GM19043 (cell line): Measurements from ENCODE around the gene IRGQ.
"Not testable (repeated sequence)": the region's sequence is repeated elsewhere in the genome, so short reads cannot be mapped to it uniquely, and the experiment has no call there.

Experiments
- ATAC-seq: cut with Tn5 transposase; IDR thresholded peaks from one replicate; pipeline ENCODE4 v1.9.1; 2021; ENCODE audit warnings: low read depth; ENCODE audit not compliant: unreplicated experiment

IRGQ gene

DNA sequence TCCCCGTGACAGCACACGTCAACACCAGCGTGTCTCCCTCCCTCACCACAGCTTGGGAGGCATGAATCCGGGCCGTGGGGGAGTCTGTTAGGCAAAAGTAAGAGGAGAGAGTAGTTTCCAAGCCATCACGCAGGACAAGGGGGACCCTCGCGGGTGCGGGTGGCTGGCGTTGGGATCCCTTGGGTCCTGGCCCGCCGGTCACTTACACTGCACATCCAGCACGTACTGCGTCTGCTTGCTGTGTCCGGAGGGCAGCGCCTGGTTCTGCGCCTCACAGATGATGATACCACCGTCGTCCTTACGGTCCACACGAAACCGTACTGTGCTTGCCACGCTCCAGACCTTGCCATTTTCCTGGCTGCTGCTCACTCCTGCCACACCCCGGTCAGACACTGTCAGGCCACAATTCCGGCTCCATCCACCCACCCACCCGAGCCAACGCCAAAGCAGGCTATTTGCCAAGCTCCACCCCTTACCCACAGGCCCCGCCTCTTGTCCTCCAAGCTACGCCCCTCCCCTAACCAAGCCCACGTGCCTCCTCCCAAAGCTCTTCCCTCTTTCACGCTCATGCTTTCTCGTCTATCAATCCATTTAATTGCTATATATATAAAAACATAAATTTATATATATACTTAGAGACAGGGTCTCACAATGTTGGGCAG, 30.1 kb upstream of the IRGQ start:
- no peak for ATAC-seq

DNA sequence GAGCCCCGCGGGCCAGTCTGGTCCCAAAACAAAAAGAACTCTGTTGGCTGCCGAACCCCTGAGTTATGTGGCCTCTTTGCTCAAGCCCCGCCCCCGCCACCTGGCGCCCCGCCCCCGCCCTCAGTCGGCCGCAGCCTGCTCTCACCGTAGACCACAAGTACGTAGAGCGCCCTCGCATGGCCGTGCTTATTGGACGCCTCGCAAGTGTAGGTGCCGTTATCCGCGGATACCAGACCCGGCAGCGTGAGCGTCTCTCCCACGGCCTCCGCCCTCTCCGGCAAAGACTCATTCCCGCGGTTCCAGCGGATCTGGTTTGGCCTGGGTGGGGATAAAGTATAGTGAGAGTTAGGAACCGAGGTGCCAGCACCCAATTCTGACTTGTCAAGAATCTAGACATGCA, 29.0 kb upstream of the IRGQ start:
- ATAC-seq: no peak

DNA sequence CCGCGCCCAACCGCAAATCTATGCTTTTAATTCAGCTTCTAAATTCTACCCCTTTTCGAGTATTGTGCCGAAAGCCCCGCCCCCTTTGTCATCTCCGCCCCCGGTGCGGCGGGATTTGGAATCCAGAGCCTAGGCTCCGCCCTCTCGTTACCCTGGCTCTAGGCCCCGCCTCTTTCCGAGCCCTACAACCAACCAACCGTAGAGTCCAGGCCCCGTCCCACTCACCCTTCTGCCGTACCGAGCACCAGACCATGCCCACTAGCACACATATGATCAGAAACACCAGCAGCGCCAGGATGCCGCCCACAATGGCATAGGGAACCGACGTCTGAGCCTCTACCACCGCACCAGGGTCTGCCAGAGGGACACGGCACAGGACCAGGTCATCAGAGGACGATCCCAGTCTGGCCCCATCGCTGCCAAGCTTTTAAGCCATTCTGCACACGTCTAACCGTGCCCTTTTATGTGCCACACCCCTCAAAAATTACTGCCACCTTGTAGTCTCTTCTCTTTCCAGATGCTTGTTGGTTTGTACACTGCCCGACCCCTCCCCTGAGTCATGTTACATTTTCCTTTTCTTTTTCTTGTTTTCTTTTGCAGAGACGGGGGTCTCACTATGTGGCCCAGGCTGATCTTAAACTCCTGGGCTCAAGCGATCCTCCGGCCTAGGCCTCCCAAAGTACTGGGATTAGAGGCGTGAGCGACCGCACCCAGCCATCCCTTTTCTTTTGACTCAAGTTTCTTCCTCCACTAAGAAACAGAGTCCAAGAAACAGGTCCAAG, 28.1 kb upstream of the IRGQ start:
- ATAC-seq: no peak

DNA sequence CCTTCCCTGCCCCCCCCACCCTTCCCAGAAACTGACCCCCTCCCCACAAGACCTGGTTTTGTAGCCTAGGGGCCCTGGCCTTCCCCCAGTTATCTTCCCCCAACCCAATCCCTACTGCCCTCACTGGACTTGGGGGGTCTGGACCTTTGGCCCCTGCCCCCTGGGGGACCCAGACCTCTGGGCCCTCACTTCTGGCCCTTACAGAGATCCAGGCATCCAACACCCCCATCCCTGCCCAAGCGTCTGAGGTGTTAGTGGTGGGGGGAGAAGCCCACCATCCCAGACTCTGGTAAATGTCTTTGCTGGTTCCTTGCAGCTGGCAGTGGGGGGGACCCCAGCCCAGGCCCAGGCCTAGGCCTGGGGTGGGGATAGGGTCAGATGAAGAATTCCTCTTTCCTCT, 27.0 kb upstream of the IRGQ start:
- no peak for ATAC-seq

DNA sequence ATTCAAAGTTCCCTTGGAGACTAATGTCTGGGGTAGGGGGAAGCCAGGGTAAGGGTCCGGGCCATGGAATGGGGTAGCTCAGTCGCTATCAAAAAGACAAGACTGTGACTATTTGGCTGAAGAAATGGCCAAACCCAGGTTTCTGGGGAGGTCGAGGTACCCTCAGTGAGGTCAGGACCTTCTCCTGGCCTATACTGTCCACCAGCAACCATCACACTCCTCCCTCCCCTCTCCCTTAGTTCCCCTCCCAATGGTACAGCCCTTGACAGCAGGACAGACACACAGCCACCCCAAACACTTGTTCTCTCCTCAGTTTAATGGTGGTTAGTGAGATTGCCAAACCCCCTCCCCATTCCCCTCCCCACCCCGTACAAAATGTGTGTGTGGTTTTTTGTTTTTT, 26.1 kb upstream of the IRGQ start:
- no peak for ATAC-seq

DNA sequence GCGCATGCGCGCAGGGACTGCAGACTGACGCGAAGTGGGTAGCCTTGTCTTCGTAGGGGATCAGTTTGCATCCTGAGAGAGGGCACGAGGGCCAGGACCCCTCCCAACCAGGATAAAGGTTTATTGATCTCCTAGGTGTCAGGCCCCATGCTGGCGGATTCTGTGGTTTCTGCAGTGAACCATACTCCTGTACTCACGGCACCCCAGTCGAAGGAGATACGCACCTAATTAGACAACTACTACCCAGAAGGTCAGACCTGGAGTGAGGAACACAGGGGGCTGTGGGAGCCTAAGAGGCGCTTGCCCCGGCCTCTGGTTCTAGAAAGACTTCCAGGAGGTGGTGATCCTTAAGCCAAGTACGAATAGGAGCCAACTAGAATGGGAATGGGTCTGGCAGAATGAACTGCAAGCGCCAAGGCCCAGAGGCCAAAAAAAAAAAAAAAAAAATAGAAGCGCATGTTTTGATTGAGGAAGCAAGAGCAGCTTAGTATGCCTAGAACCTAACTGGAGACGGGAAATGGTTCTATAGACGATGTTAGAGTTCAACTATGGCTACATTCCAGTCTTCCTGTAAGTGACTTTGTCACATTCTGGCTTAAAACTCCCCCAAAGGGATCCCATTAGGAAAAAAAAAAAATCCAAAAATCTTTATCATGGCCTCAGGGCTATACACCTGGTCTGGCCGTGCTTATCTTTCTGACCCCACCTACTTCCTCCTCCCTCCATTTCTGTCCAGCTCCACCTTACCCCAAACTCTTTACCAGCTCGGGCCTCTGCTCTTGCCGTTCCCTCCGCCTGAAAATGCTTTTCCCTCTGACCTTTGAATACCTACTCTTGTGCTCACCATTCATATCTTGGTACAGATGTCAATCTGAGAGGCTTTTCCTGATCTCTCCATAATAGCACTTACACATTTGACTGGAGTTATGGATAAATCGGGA, 24.4 kb upstream of the IRGQ start:
- ATAC-seq: no peak

DNA sequence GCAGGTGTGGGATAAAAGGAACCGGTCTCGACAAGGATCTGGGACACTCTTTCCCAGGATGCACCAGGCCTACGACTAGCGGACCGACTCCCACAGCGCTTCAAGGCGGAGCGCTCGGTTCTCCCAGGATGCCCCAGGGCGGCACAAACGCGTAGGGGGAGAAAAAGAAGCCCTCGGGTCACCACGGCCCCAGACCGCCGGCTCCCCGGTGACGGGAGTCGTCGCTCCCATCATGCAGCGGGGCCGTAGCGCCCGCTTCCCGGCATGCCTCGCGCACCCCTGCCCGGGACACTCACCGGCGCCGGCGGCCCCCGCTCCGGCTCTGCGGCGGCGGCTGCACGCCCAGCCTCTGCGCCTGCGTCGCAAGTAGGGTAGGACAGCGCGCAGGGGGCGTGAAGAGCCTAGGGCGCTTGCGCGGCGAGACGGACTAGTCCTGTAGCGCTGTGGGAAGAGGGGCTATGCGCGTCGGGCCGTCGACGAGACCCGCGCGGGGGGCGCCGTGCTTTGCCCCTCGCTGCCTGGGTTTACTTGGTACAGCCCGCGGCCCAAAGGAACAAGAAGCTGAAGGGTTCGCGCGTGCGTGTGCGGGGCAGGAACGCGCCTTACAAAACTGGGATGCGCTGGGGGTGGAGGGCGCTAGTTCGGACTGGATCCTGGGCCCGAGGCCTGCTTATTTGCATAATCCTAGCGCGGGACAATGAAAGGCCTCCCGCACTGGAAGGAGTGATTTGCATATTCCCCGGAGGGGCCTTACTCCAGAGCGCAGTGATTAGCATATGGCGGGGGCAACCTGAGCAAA, 23.5 kb upstream of the IRGQ start, which contains the start of gene ZNF428:
Gene ZNF428 (minus strand): TSS at position 368 of the 799 bp plus-strand sequence. CDS start 5,325 bp downstream, outside the sequence.
- peak; percentile 63 for ATAC-seq

DNA sequence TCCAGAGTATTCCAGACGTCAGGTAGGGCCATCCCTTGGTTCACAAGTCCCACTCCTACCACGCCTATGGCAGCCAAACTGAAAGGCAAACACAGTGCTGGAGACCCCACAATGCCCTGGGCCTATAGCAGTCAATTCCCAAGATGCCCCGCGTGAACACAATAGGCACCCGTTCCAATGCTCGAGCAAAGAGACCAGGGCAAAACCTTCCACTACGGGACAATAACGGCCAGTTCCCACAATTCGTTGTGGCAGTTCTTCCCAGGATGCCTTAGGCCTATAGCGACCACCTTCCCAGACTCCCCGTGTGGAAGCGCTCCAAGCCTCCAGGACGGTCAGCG, 23.0 kb upstream of the IRGQ start:
- ATAC-seq: peak; percentile 40

DNA sequence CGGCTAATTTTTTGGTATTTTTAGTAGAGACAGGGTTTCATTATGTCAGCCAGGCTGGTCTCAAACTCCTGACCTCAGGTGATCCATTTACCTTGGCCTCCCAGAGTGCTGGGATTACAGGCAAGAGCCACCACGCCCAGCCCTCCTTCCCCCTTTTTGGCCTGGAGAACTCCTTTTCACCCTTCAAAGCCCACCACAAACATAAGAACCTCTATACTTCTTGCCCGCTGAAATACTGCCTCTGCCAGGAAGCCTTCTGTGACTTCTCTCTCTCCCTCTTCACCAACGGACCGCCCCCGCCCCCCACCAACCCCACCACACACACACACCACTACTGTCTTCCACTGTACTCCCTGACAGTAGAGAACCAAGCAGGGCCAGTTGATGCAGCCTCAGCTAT, 21.0 kb upstream of the IRGQ start:
- no peak for ATAC-seq

DNA sequence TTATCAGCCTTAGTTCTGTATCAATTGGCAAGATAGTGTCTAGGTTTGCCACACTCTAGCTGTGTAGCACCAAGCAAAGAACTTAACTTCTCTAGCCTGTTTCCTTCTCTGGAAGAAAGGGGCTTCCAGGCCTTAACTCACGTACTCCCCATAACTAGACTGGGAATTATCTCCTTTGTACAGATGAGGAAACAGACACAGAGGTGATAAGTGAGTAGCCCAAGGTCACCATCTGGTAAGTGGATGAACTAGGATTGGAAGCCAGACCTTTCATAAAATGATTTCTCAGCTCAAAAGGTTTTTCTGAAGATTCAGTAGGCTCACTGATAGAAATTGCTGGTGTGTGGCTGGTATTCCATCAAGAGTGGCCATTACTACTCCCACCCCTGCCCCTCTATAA, 20.4 kb upstream of the IRGQ start:
- ATAC-seq: no peak

DNA sequence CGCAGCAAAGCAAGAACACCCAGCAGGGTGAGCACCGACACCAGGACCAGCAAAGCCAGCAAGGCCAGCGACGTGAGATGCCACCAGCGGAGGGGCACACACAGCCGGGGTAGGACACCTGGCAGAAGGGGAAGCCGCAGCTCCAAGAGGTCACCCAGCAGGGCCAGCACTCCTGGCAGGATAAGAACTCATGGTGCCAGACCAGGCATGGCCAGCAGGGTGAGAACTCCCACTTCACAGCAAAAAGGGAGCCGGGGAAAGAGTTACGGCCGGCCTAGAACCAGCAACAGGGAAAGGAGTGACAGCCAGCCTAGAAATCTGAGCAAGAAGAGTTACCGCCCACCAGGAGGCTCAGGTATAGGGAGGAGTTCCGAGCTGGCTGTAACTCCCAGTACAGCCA, 16.4 kb upstream of the IRGQ start:
- no peak for ATAC-seq

DNA sequence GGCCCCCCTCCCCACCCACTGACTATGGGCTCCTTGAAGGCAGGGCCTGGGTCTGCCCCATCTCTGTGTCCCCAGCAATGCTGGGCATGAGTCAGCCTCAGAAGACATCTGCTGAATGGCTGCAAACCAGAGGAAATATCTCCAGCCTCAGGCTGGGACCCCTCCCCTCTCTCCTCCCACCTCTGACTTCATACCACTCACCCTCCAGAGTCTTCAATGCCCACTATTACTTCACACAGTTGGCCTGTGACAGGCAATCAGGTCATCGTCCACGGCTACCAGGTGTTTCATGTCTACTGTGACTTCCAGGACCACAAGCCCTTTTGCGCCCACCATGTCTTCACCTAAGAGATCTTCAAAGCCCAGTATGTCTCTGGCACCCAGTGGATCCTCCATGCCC, 15.9 kb upstream of the IRGQ start, which contains the start of gene SRRM5:
Gene SRRM5 (plus strand): TSS at position 301 of the 400 bp plus-strand sequence. CDS start 34 bp downstream, at position 335.
- no peak for ATAC-seq

DNA sequence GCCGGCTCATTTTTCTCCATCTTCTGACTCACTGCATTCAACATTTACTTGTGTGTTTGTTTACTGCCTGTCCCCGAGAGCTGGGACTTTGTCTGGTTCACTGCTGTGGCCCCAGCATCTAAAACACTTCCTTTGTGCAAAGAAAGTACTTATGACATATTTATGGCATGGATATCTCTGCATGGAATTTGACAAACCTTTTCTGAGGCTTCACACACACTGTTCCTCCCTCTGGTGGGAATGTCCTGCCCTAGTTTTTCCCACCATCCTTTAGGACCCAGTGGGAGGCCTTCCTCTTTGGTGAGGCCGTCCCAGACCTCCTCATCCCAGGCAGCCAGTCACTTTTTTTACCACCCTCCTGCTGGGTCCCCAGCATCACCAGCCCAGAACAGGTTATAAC, 14.6 kb upstream of the IRGQ start:
- ATAC-seq: no peak

DNA sequence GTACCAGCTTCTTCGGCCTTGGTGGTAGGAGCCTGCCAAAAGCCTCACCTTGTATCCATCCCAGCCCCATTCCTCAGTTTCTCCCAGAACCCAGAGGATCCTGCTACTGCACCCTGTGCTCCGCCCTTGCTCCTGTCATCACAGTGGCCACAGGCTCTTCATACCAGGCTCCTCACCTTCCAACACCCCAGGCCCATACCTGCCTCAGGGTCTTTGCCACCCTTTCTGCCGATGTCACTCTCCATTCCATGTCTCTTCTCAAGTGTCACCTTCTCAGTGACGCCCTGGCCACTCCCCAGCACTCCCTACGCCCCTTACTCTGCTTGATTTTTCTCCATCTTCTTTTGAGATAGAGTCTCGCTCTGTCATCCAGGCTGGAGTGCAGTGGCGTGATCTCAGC, 13.9 kb upstream of the IRGQ start:
- ATAC-seq: no peak

DNA sequence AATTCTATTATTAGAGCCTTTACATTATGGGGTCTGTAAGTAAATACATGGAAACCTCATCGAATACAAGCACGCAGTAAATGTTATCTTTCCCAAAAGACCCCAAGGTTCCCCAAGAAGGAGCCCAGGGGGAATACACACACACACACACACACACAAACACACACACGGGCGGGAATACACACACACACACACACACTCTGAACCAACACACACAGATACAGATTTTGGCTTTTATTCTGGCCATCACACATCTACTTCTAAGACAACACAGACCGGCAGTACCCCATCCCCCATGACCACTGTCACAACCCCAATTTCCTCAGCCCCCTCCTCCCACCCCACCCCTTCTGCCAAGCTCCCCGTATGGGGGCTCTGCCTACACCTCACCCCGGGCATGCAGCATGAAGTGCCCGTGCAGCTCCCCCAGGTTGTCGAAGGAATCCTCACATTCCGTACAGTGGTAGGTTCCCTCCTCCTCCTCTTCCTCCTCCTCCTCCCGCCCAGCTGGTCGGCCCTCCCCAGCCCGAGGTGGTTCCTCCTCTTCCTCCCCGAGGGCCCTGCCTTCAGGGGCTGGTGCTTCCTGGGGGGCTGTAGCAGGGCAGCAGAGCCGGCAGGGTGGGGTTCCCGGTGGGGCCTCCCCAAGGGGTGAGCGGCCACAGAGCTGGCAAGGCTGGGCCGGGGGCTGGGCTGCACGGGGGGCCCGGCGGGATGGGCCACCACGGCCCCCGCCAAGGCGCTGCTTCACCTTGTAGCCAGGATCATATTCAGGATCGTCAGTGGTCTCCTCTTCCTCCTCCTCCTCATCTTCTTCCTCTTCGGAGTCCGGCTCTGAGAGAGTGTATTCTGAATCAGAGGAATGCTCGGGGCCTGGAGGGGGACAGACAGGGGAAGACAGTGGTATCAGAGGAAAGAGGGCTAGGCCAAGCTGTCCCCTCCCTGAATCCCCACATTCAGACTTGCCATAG, 11.6 kb upstream of the IRGQ start:
- ATAC-seq: no peak

DNA sequence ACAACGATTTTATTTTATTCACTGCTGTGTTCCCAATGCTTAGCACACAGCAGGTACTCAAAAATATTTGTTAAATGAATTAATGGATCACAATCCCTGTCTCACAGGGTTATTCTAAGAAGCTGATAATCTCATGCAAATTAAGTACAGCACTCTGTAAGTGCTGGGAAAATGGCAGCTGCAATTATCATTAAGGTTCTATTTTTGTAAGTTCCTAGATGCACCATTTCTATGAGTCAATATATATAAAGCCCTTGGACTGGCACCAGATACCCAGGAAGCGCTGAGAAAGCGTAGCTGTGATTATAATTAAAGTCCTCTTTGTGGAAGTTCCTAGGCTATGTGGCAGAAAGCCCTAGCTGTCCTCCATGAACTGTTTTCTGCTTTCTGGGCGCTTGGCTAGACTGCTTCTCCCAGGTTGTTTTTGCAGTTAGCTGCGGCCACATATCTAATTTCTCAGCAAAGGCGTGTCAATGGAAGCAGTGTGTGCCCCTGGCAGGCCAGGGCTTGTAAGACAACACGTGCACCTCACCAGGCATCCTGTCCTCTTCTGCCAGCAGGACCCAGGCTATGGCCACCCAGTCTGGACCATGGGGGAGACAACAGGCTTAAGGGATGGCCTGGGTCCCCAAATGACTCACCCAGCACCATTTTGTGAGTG, 10.8 kb upstream of the IRGQ start:
- ATAC-seq: no peak

DNA sequence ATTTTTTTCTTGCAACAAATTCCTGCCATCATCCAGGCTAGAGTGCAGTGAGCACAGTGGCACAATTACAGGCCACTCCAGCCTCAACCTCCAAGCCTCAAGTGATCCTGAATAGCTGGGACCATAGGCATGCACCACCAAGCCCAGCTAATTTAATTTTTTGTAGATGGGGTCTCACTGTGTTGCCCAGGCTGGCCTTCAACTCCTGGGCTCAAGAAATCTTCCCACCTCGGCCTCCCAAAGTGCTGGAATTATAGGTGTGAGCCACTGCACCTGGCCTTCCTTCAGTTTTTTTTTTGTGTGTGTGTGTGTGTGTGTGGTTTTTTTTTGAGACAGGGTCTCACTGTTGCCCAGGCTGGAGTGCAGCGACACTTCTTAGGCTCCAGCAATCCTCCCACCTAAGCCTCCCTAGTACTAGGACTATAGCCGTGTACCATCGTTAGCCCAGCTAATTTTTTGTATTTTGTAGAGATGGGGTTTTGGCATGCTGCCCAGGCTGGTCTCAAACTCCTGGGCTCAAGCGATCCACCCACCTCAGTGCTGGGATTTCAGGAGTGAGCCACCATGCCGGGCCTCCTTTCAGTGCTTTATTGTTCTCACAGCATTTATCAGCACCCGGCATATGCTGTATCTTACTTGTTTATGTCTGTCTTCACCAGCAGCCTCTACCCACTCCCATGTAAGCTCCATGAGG, 10.1 kb upstream of the IRGQ start:
- ATAC-seq: no peak

DNA sequence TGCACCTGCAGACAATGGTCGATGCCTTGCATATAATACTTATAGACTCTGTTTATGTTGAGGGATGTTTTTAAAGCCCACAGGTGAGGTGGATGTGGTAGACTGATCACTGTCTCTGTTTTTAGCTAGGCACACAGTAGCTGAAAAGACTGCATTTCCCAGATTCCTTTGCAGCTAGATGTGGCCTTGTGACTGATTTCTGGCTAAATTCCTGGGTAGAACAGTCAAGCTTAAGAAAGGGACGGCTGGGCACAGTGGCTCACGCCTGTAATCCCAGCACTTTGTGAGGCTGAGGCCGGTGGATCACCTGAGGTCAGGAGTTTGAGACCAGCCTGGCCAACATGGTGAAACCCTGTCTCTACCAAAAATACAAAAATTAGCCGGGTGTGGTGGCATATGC, 4.4 kb upstream of the IRGQ start:
- ATAC-seq: not testable (repeated sequence)
